HepG2 (cell line): ENCODE data around the gene TJAP1. TPM values are rescaled to one million over a fixed set of nuclear protein-coding genes. Genes with fewer than 3 reads are reported as not detected.

Experiments used
- RARA ChIP-seq: IDR thresholded peaks from 2 replicates; pipeline ENCODE4 v1.6.1; 2016; ENCODE audit warnings: missing genetic modification reagents, missing compliant biosample characterization
- SRSF4 ChIP-seq: fragments of 200-400 bp; formaldehyde crosslinking; IDR thresholded peaks from one replicate; pipeline ENCODE4 v1.6.1; 2018; ENCODE audit warnings: mild to moderate bottlenecking, low read depth, low read length, moderate library complexity; ENCODE audit not compliant: poor library complexity, severe bottlenecking
- ZC3H13 ChIP-seq: sonication (generic); formaldehyde crosslinking; IDR thresholded peaks from 2 replicates; pipeline ENCODE4 v1.8.1; 2023; ENCODE audit warnings: mild to moderate bottlenecking, missing genetic modification reagents, moderate library complexity
- ZC3H4 ChIP-seq: sonication (generic); formaldehyde crosslinking; IDR thresholded peaks from 2 replicates; pipeline ENCODE4 v1.4.0; 2020; ENCODE audit warnings: missing genetic modification reagents, borderline replicate concordance
- ZNF674 ChIP-seq: sonication (generic); formaldehyde crosslinking; IDR thresholded peaks from 2 replicates; pipeline ENCODE4 v1.5.0; 2020; ENCODE audit warnings: low read depth, mild to moderate bottlenecking, missing genetic modification reagents
- polyA plus RNA-seq, 8 experiments: library from polyadenylated mRNA; depleted of rRNA in 3 of 8; stranded (reverse) in 7 of 8; unstranded in 1 of 8; fragments of >200 nt; fragmentation: Illumina TruSeq in 4 of 8; extraction: Trizol in 4 of 8; gene quantifications; 2 replicates each; pipeline versions ENCODE4 v1.2.1 to v1.2.3, GENCODE V29; 2011 to 2016; ENCODE audit warnings: low read depth in 4 of 8, missing spikeins in 1 of 8, mixed read lengths in 1 of 8; ENCODE audit not compliant: insufficient read depth in 1 of 8
- total RNA-seq, 5 experiments: library from RNA; depleted of rRNA; stranded (reverse); fragments of >200 nt; fragmentation: Illumina TruSeq; extraction: Trizol; gene quantifications; 2 replicates each; pipeline ENCODE4 v1.2.3, GENCODE V29; 2016; ENCODE audit warnings: low read depth in 1 of 5
- TF ChIP-seq, protein P1 (sequence below): sonication (generic); formaldehyde crosslinking; IDR thresholded peaks from 2 replicates; pipeline ENCODE4 v1.4.0; 2020; ENCODE audit warnings: missing genetic modification reagents, borderline replicate concordance
- TF ChIP-seq, protein P2 (sequence below): sonication (generic); formaldehyde crosslinking; IDR thresholded peaks from 2 replicates; pipeline ENCODE4 v1.9.0; 2021; ENCODE audit warnings: mild to moderate bottlenecking, missing genetic modification reagents
- TF ChIP-seq, protein P3 (sequence below): sonication (generic); formaldehyde crosslinking; IDR thresholded peaks from 2 replicates; pipeline ENCODE4 v1.5.0; 2020; ENCODE audit warnings: missing genetic modification reagents
- TF ChIP-seq, protein P4 (sequence below): IDR thresholded peaks from 2 replicates; pipeline ENCODE4 v1.6.1; 2018; ENCODE audit warnings: missing genetic modification reagents, mild to moderate bottlenecking, missing compliant biosample characterization
- TF ChIP-seq, protein P5 (sequence below): sonication (generic); formaldehyde crosslinking; IDR thresholded peaks from 2 replicates; pipeline ENCODE4 v1.4.0; 2020; ENCODE audit warnings: missing genetic modification reagents; ENCODE audit errors: not compliant biosample characterization

Gene TJAP1
- total and polyA plus RNA-seq, 2 of the 13 experiments (the other 11 are each of a cell fraction or from before 2014, with no cell fraction given): 15.7 to 41.6 TPM

DNA sequence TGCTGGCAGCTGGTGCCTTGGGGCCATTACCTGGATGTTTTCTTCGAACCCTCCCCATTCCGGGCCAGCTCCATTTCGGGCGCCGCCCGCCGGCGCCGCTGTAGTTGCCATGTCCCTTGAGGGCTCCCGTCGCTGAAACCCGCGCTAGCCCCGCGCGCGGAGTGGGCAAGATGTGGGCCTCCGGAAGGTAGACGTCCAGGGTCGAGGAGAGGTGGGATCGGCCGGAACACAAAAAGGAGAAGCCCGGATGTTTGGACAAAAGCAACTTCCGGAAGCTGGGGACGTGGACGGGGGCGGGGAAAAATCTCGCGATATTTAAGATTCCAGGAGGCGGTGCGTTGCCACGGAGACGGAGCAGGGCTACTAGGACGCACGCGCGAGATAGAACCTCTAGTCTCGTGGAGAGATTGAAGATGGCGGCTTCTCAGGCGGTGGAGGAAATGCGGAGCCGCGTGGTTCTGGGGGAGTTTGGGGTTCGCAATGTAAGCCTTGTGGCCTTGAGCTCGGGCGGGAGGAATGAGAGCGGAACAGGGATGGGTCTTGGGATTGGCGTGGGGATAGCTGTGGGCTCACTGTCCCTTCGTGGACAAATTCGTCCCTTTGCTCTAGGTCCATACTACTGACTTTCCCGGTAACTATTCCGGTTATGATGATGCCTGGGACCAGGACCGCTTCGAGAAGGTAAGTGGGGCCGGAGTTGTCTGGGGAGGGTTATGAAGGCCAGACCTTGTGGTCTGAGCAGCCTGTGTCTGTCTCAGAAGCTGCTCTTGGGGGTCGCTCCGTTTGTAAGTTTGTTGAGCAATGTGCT lies 39.5 kb downstream of the TJAP1 start, which contains the start of the genes POLR1C and YIPF3 (continued):
- TF ChIP-seq, protein P1, sequence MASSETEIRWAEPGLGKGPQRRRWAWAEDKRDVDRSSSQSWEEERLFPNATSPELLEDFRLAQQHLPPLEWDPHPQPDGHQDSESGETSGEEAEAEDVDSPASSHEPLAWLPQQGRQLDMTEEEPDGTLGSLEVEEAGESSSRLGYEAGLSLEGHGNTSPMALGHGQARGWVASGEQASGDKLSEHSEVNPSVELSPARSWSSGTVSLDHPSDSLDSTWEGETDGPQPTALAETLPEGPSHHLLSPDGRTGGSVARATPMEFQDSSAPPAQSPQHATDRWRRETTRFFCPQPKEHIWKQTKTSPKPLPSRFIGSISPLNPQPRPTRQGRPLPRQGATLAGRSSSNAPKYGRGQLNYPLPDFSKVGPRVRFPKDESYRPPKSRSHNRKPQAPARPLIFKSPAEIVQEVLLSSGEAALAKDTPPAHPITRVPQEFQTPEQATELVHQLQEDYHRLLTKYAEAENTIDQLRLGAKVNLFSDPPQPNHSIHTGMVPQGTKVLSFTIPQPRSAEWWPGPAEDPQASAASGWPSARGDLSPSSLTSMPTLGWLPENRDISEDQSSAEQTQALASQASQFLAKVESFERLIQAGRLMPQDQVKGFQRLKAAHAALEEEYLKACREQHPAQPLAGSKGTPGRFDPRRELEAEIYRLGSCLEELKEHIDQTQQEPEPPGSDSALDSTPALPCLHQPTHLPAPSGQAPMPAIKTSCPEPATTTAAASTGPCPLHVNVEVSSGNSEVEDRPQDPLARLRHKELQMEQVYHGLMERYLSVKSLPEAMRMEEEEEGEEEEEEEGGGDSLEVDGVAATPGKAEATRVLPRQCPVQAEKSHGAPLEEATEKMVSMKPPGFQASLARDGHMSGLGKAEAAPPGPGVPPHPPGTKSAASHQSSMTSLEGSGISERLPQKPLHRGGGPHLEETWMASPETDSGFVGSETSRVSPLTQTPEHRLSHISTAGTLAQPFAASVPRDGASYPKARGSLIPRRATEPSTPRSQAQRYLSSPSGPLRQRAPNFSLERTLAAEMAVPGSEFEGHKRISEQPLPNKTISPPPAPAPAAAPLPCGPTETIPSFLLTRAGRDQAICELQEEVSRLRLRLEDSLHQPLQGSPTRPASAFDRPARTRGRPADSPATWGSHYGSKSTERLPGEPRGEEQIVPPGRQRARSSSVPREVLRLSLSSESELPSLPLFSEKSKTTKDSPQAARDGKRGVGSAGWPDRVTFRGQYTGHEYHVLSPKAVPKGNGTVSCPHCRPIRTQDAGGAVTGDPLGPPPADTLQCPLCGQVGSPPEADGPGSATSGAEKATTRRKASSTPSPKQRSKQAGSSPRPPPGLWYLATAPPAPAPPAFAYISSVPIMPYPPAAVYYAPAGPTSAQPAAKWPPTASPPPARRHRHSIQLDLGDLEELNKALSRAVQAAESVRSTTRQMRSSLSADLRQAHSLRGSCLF: no peak
- TF ChIP-seq, protein P2, sequence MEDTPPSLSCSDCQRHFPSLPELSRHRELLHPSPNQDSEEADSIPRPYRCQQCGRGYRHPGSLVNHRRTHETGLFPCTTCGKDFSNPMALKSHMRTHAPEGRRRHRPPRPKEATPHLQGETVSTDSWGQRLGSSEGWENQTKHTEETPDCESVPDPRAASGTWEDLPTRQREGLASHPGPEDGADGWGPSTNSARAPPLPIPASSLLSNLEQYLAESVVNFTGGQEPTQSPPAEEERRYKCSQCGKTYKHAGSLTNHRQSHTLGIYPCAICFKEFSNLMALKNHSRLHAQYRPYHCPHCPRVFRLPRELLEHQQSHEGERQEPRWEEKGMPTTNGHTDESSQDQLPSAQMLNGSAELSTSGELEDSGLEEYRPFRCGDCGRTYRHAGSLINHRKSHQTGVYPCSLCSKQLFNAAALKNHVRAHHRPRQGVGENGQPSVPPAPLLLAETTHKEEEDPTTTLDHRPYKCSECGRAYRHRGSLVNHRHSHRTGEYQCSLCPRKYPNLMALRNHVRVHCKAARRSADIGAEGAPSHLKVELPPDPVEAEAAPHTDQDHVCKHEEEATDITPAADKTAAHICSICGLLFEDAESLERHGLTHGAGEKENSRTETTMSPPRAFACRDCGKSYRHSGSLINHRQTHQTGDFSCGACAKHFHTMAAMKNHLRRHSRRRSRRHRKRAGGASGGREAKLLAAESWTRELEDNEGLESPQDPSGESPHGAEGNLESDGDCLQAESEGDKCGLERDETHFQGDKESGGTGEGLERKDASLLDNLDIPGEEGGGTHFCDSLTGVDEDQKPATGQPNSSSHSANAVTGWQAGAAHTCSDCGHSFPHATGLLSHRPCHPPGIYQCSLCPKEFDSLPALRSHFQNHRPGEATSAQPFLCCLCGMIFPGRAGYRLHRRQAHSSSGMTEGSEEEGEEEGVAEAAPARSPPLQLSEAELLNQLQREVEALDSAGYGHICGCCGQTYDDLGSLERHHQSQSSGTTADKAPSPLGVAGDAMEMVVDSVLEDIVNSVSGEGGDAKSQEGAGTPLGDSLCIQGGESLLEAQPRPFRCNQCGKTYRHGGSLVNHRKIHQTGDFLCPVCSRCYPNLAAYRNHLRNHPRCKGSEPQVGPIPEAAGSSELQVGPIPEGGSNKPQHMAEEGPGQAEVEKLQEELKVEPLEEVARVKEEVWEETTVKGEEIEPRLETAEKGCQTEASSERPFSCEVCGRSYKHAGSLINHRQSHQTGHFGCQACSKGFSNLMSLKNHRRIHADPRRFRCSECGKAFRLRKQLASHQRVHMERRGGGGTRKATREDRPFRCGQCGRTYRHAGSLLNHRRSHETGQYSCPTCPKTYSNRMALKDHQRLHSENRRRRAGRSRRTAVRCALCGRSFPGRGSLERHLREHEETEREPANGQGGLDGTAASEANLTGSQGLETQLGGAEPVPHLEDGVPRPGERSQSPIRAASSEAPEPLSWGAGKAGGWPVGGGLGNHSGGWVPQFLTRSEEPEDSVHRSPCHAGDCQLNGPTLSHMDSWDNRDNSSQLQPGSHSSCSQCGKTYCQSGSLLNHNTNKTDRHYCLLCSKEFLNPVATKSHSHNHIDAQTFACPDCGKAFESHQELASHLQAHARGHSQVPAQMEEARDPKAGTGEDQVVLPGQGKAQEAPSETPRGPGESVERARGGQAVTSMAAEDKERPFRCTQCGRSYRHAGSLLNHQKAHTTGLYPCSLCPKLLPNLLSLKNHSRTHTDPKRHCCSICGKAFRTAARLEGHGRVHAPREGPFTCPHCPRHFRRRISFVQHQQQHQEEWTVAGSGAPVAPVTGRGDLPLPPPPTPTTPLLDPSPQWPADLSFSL (CRISPR knock-in tag): no peak
- TF ChIP-seq ZC3H4 (CRISPR knock-in tag) (no peak), SRSF4 (no peak), ZC3H13 (CRISPR knock-in tag) (peak; percentile 84; the same call in 1 of the 2 replicates), ZNF674 (CRISPR knock-in tag) (peak; percentile 38; the same call in 1 of the 2 replicates), RARA (CRISPR knock-in tag) (peak; percentile 56)
- TF ChIP-seq, protein P3, sequence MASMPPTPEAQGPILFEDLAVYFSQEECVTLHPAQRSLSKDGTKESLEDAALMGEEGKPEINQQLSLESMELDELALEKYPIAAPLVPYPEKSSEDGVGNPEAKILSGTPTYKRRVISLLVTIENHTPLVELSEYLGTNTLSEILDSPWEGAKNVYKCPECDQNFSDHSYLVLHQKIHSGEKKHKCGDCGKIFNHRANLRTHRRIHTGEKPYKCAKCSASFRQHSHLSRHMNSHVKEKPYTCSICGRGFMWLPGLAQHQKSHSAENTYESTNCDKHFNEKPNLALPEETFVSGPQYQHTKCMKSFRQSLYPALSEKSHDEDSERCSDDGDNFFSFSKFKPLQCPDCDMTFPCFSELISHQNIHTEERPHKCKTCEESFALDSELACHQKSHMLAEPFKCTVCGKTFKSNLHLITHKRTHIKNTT (CRISPR knock-in tag): no peak
- TF ChIP-seq, protein P4, sequence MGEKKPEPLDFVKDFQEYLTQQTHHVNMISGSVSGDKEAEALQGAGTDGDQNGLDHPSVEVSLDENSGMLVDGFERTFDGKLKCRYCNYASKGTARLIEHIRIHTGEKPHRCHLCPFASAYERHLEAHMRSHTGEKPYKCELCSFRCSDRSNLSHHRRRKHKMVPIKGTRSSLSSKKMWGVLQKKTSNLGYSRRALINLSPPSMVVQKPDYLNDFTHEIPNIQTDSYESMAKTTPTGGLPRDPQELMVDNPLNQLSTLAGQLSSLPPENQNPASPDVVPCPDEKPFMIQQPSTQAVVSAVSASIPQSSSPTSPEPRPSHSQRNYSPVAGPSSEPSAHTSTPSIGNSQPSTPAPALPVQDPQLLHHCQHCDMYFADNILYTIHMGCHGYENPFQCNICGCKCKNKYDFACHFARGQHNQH (CRISPR knock-in tag): peak; percentile 96
- TF ChIP-seq, protein P5, sequence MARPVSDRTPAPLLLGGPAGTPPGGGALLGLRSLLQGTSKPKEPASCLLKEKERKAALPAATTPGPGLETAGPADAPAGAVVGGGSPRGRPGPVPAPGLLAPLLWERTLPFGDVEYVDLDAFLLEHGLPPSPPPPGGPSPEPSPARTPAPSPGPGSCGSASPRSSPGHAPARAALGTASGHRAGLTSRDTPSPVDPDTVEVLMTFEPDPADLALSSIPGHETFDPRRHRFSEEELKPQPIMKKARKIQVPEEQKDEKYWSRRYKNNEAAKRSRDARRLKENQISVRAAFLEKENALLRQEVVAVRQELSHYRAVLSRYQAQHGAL (CRISPR knock-in tag): no peak
